Large intestine (tissue), 3 donors: ENCODE results near the gene DSCAML1. TPM values are rescaled to one million over a fixed set of nuclear protein-coding genes. Genes with fewer than 3 reads are reported as not detected.
A peak's percentile ranks its signal among the peaks of the same experiment; 100 is the strongest.

Source experiments
- DNase-seq, 2 donors: peaks; one replicate each; pipeline versions ENCODE4 v3.0.0 to v3.0.0-alpha.2; 2013
- H3K27ac ChIP-seq: one replicate; pipeline ENCODE4 v1.5.1; 2013; ENCODE audit warnings: low read length
- H3K27me3 ChIP-seq: 2 replicates; pipeline ENCODE4 v1.6.1; 2013; ENCODE audit warnings: low read length; ENCODE audit not compliant: control insufficient read depth, insufficient read depth
- H3K36me3 ChIP-seq: 2 replicates; pipeline ENCODE4 v1.6.1; 2013; ENCODE audit warnings: low read length; ENCODE audit not compliant: control insufficient read depth, insufficient read depth
- H3K4me1 ChIP-seq: one replicate; pipeline ENCODE4 v1.6.1; 2013; ENCODE audit warnings: low read length; ENCODE audit not compliant: control insufficient read depth, insufficient read depth
- H3K4me3 ChIP-seq: one replicate; pipeline ENCODE4 v1.5.1; 2013; ENCODE audit warnings: low read length
- H3K9me3 ChIP-seq: one replicate; pipeline ENCODE4 v1.6.1; 2013; ENCODE audit warnings: mild to moderate bottlenecking, low read depth, low read length, moderate library complexity; ENCODE audit not compliant: control insufficient read depth
- WGBS: methylation state at CpG from one replicate; pipeline ENCODE4 v1.1.5; 2013; ENCODE audit warnings: low lambda C conversion rate; ENCODE audit not compliant: insufficient coverage; 5-methylcytosine and 5-hydroxymethylcytosine counted together
- polyA plus RNA-seq: library from polyadenylated mRNA; unstranded; fragments of 120-200 nt; gene quantifications from one replicate; pipeline ENCODE4 v1.2.1, GENCODE V29; 2013

DSCAML1 gene
- polyA plus RNA-seq, 1 donor, result 1.6 TPM

GRCh38 chr11:117525866-117526542, 271.0 kb downstream of the DSCAML1 start:
- DNase-seq, result no peak
- WGBS, result no CpG with 5 or more reads among the region's 10 CpGs

GRCh38 chr11:117524468-117525183, 272.4 kb downstream of the DSCAML1 start:
- Histone ChIP-seq H3K9me3 (no peaks in the 10 kb centered on the region), H3K4me3 (no peak overlapping the region), H3K27me3 (no peaks in the 10 kb centered on the region), H3K36me3 (no peaks in the 10 kb centered on the region), H3K27ac (no peak overlapping the region), H3K4me1 (peaks cover 34% of the 10 kb centered on the region)
- no peak for DNase-seq
- no CpG with 5 or more reads among the region's 24 CpGs for WGBS

More at GRCh38 chr11:117525866-117526542, 271.0 kb downstream of the DSCAML1 start:
- no peaks in the 10 kb centered on the region for H3K36me3 ChIP-seq
- H3K4me3 ChIP-seq, result no peak overlapping the region
- no peak overlapping the region for H3K27ac ChIP-seq
- no peaks in the 10 kb centered on the region for H3K27me3 ChIP-seq
- peaks cover 20% of the 10 kb centered on the region for H3K4me1 ChIP-seq
- H3K9me3 ChIP-seq, result no peaks in the 10 kb centered on the region

- Histone ChIP-seq H3K4me3 (no peak overlapping the region), H3K27me3 (no peaks in the 10 kb centered on the region), H3K36me3 (no peaks in the 10 kb centered on the region), H3K9me3 (no peaks in the 10 kb centered on the region), H3K27ac (no peak overlapping the region), H3K4me1 (peaks cover 41% of the 10 kb centered on the region)
- no CpG with 5 or more reads among the region's 3 CpGs for WGBS
- DNase-seq, result no peak
Measured at GRCh38 chr11:117523680-117524079, 273.3 kb downstream of the DSCAML1 start.

GRCh38 chr11:117521974-117522373, 275.0 kb downstream of the DSCAML1 start:
- H3K36me3 ChIP-seq, result no peaks in the 10 kb centered on the region
- DNase-seq, result no peak
- H3K27me3 ChIP-seq, result no peaks in the 10 kb centered on the region
- WGBS, result 100% methylated on average over 1 of the region's 4 CpGs
- H3K4me3 ChIP-seq, result no peak overlapping the region
- H3K9me3 ChIP-seq, result peaks cover 3% of the 10 kb centered on the region
- peaks cover 58% of the 10 kb centered on the region for H3K4me1 ChIP-seq
- no peak overlapping the region for H3K27ac ChIP-seq

GRCh38 chr11:117520966-117521365, 276.1 kb downstream of the DSCAML1 start:
- WGBS, result 80% methylated on average over 1 of the region's 21 CpGs
- no peaks in the 10 kb centered on the region for H3K36me3 ChIP-seq
- peak overlapping the region; percentile 83 for H3K27ac ChIP-seq
- H3K9me3 ChIP-seq, result peaks cover 3% of the 10 kb centered on the region
- no peaks in the 10 kb centered on the region for H3K27me3 ChIP-seq
- H3K4me1 ChIP-seq, result peaks cover 58% of the 10 kb centered on the region
- DNase-seq, result no peak
- no peak overlapping the region for H3K4me3 ChIP-seq

- no peaks in the 10 kb centered on the region for H3K36me3 ChIP-seq
- peaks cover 58% of the 10 kb centered on the region for H3K4me1 ChIP-seq
- no peaks in the 10 kb centered on the region for H3K27me3 ChIP-seq
- no CpG with 5 or more reads among the region's 3 CpGs for WGBS
- peaks cover 3% of the 10 kb centered on the region for H3K9me3 ChIP-seq
- DNase-seq, result peak; percentile 30 to 73
- peak overlapping the region; percentile 83 for H3K27ac ChIP-seq
- H3K4me3 ChIP-seq, result no peak overlapping the region
Measured at GRCh38 chr11:117520201-117520600, 276.8 kb downstream of the DSCAML1 start.

DNA sequence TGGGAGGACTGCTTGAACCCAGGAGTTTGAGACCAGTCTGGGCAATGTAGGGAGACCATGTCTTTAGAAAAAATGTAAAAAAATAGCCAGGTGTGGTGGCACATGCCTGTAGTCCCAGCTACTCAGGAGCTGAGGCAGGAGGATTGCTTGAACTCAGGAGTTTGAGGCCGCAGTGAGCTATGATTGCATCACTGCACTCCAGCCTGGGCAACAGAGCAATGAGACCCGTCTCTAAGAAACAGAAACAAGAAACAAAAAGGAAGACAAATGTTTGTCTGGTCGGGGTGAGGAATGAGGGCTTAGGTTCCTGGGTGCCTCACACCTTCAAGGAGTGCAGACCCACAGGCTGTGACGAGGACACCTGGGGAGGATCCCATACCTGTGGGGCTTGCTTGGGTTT, 277.4 kb downstream of the DSCAML1 start:
- H3K27ac ChIP-seq, result peak overlapping the region; percentile 83
- no peaks in the 10 kb centered on the region for H3K36me3 ChIP-seq
- peak; percentile 76 to 88 for DNase-seq
- H3K4me3 ChIP-seq, result no peak overlapping the region
- H3K27me3 ChIP-seq, result no peaks in the 10 kb centered on the region
- WGBS, result no CpG with 5 or more reads among the region's 4 CpGs
- H3K9me3 ChIP-seq, result peaks cover 3% of the 10 kb centered on the region
- H3K4me1 ChIP-seq, result peaks cover 58% of the 10 kb centered on the region

DNA sequence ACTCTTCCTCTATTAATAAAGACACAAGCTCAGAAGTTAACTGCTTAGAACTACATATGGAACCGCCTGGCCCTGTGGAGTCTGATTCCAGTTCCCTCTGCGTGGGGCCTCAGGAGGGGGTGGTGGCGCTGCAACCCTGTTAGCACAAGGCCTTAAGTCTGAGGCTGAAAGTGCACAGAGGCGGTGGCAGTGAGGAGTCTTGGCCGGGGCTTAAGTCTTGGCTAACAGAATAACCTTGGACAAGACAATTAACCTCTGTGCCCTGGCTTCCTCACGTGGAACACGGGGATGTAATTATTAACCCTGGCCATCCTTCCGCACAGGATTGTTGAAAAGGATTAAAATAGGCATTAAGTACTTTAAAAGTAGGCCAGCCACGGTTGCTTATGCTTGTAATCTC, 277.8 kb downstream of the DSCAML1 start:
- peaks cover 58% of the 10 kb centered on the region for H3K4me1 ChIP-seq

GRCh38 chr11:117518455-117518854, 278.6 kb downstream of the DSCAML1 start:
- Histone ChIP-seq H3K4me3 (no peak overlapping the region), H3K27ac (peak overlapping the region; percentile 83)
- no CpG with 5 or more reads among the region's 30 CpGs for WGBS

More for the DNA sequence above, 277.8 kb downstream of the DSCAML1 start:
- Histone ChIP-seq H3K9me3 (peaks cover 3% of the 10 kb centered on the region), H3K27me3 (no peaks in the 10 kb centered on the region), H3K4me3 (no peak overlapping the region), H3K36me3 (no peaks in the 10 kb centered on the region), H3K27ac (peak overlapping the region; percentile 83)
- WGBS, result no CpG with 5 or more reads among the region's 9 CpGs
- peak; percentile 91 to 96 for DNase-seq

DNA sequence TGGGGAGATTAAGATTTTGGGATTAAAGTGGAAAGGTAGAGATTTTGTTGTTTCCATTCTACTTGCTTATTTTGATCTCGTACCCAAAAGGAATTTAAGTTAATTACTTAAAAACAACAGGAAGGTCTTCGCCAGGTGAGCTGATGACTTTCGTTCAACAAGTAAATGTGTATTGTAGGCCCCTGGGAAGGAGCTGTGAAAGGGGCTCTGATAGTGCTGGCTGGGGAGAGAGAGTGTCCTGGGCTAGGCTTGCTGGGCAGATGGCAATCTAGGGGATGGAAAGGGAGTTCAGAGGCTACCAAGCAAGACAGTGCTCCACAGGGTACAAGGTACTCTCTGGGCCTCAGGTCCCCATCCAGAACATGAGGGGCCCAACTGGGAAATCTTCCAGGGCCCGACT, 279.9 kb downstream of the DSCAML1 start:
- Histone ChIP-seq H3K27me3 (no peaks in the 10 kb centered on the region), H3K27ac (no peak overlapping the region), H3K4me3 (no peak overlapping the region), H3K4me1 (peaks cover 57% of the 10 kb centered on the region), H3K36me3 (no peaks in the 10 kb centered on the region), H3K9me3 (peaks cover 3% of the 10 kb centered on the region)
- WGBS, result no CpG with 5 or more reads among the region's 4 CpGs
- DNase-seq, result no peak

More at GRCh38 chr11:117518455-117518854, 278.6 kb downstream of the DSCAML1 start:
- no peak for DNase-seq
- no peaks in the 10 kb centered on the region for H3K36me3 ChIP-seq
- no peaks in the 10 kb centered on the region for H3K27me3 ChIP-seq
- peaks cover 57% of the 10 kb centered on the region for H3K4me1 ChIP-seq
- peaks cover 3% of the 10 kb centered on the region for H3K9me3 ChIP-seq
